Cardiac muscle cell (in vitro differentiated cells and primary cell): ENCODE results near the gene STPG4. TPM values are rescaled to one million over a fixed set of nuclear protein-coding genes. Genes with fewer than 3 reads are reported as not detected.

Source experiments
- DNase-seq, 2 donors: peaks; one replicate each; pipeline versions ENCODE4 v3.0.0 to v3.0.0-alpha.2; 2010 to 2017; ENCODE audit warnings: low read depth in 1 of 2, low spot score in 1 of 2
- H3K27ac ChIP-seq: fragments of 200-600 bp; sonication (generic); 2 replicates; pipeline ENCODE4 v1.5.1; 2016
- H3K27me3 ChIP-seq: fragments of 200-600 bp; sonication (generic); 2 replicates; pipeline ENCODE4 v1.6.0; 2016; ENCODE audit warnings: control low read depth
- H3K36me3 ChIP-seq: fragments of 200-600 bp; sonication (generic); 2 replicates; pipeline ENCODE4 v1.5.1; 2016; ENCODE audit warnings: control low read depth
- H3K4me1 ChIP-seq: fragments of 200-600 bp; sonication (generic); 2 replicates; pipeline ENCODE4 v1.8.1; 2017; ENCODE audit warnings: low read depth, mild to moderate bottlenecking, mixed run types
- H3K4me3 ChIP-seq: fragments of 200-600 bp; sonication (generic); 2 replicates; pipeline ENCODE4 v1.5.1; 2016; ENCODE audit warnings: mild to moderate bottlenecking
- H3K9me3 ChIP-seq: fragments of 200-600 bp; sonication (generic); 2 replicates; pipeline ENCODE4 v1.5.1; 2017; ENCODE audit warnings: low read depth, mild to moderate bottlenecking, control low read depth
- polyA plus RNA-seq: library from polyadenylated mRNA; unstranded; fragments of >200 nt; fragmentation: Nextera tagmentation; extraction: Ambion mirVana; gene quantifications from 2 replicates; pipeline ENCODE4 v1.2.1, GENCODE V29; 2016
- total RNA-seq: library from RNA; depleted of rRNA; stranded (reverse); fragments of >200 nt; gene quantifications from 2 replicates; pipeline ENCODE4 v1.2.3, GENCODE V29; 2016
- TF ChIP-seq, protein P1 (sequence below): IDR thresholded peaks from 2 replicates; pipeline ENCODE4 v1.5.1; 2012; ENCODE audit warnings: low read depth, mild to moderate bottlenecking, low read length

STPG4 gene
- total and polyA plus RNA-seq, 2 experiments from 2014 or later = not detected

DNA sequence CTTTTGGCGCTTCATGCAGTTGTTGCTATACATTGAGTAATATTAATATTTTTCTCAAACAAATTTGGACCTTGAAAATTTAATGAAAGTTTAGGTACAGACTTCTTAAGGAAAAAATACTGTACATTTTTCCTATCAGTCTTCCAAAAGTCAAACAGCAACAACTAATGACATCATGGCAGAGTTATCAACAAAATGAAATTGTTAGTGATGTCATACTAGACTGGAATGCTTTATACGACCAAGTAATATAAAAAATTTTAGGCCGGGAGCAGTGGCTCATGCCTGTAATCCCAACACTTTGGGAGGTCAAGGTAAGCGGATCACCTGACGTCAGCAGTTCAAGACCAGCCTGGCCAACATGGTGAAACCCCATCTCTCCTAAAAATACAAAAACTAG lies 12.0 kb upstream of the STPG4 start:
- TF ChIP-seq, protein P1, sequence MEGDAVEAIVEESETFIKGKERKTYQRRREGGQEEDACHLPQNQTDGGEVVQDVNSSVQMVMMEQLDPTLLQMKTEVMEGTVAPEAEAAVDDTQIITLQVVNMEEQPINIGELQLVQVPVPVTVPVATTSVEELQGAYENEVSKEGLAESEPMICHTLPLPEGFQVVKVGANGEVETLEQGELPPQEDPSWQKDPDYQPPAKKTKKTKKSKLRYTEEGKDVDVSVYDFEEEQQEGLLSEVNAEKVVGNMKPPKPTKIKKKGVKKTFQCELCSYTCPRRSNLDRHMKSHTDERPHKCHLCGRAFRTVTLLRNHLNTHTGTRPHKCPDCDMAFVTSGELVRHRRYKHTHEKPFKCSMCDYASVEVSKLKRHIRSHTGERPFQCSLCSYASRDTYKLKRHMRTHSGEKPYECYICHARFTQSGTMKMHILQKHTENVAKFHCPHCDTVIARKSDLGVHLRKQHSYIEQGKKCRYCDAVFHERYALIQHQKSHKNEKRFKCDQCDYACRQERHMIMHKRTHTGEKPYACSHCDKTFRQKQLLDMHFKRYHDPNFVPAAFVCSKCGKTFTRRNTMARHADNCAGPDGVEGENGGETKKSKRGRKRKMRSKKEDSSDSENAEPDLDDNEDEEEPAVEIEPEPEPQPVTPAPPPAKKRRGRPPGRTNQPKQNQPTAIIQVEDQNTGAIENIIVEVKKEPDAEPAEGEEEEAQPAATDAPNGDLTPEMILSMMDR = no peak
- no peak for DNase-seq
- H3K4me3 ChIP-seq = no peak overlapping the region
- H3K4me1 ChIP-seq = peaks cover 29% of the 10 kb centered on the region
- no peaks in the 10 kb centered on the region for H3K27me3 ChIP-seq
- H3K27ac ChIP-seq = no peak overlapping the region
- H3K9me3 ChIP-seq = no peaks in the 10 kb centered on the region
- H3K36me3 ChIP-seq = peaks cover 38% of the 10 kb centered on the region

DNA sequence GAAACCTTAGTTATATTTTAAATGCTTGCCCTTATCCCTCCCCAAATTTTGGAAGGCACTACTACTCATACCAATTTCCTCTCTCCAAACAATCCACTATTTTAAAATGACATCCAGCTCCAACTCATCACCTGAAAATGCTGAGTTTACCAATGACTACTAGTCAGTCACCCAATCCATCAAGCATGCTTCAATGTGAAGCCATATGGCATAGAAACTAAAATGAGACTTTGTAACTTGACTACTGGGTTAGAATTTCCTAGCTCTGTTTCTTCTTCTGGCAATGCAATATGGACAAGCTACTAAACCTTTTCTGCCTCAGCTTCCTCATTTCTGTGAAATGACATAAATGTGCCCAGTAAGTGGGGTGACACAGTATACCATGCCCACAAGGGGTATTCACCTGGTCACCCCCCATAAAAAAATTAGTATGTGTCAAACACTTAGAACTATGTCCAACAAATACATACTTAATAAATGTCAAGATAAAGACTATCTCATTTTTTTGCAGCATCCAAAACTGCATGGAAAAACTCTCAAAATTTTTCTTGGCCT lies 10.0 kb upstream of the STPG4 start:
- Histone ChIP-seq H3K27me3 (no peaks in the 10 kb centered on the region), H3K36me3 (peaks cover 52% of the 10 kb centered on the region), H3K9me3 (no peaks in the 10 kb centered on the region), H3K4me3 (no peak overlapping the region), H3K27ac (no peak overlapping the region), H3K4me1 (peaks cover 9% of the 10 kb centered on the region)
- TF ChIP-seq, protein P1 = no peak
- no peak for DNase-seq

DNA sequence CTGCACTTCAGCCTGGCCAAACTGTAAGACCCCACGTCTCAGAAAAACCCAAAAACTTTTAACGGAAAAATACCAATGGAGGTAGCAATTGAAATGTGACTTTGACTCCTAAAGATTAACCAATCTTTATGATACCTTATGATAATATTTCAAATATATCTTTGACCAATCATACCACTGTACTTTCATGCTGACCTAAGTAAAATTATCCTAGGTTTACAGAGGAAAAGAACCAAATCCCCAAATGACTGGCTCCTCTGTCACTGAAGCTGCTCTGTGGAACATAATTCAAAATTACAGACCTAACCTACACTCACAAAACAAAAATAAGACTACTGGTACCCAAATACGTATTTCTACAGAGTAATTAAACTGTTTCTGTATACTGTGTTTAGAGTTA lies 7.7 kb upstream of the STPG4 start:
- Histone ChIP-seq H3K4me3 (no peak overlapping the region), H3K27me3 (no peaks in the 10 kb centered on the region), H3K36me3 (peaks cover 55% of the 10 kb centered on the region), H3K27ac (no peak overlapping the region), H3K4me1 (no peaks in the 10 kb centered on the region), H3K9me3 (no peaks in the 10 kb centered on the region)
- no peak for DNase-seq
- TF ChIP-seq, protein P1 = no peak

DNA sequence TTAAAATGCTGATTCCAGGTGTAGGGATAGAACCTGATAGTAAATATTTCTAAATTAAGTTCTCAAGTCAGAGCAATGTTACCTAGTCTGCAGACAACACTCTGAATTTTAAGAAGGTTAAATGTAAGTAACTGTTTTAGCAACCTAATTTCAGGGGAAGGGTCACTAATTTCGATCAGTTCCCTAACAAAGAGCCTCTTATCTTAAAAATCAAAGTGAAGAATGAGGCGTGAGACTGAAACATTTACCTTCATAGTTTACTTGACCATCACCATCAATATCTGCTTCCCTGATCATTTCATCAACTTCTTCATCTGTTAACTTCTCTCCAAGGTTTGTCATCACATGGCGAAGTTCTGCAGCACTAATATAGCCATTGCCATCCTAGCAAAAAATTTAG lies 6.4 kb upstream of the STPG4 start:
- Histone ChIP-seq H3K4me1 (no peaks in the 10 kb centered on the region), H3K9me3 (no peaks in the 10 kb centered on the region), H3K4me3 (no peak overlapping the region), H3K36me3 (peaks cover 48% of the 10 kb centered on the region), H3K27ac (no peak overlapping the region), H3K27me3 (no peaks in the 10 kb centered on the region)
- no peak for DNase-seq
- TF ChIP-seq, protein P1 = no peak

DNA sequence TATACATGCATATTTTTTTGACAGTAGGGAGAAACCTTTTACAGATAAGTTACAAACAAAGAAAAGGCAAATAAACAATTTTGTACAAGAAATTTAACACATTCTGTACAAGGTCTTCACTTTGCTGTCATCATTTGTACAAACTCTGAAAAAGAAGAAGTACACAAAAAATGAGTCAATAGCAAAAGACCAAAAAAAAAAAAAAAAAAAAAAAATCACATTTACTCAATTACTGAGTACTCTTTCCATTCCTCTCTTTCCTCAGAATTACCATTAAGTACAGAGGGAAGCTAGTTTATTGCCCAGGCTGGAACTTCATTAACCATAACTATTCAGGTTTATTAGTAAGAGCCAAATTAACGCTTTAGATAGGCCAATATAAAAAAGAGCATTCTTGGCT lies 5.6 kb upstream of the STPG4 start:
- Histone ChIP-seq H3K36me3 (peaks cover 45% of the 10 kb centered on the region), H3K4me3 (no peak overlapping the region), H3K9me3 (no peaks in the 10 kb centered on the region), H3K4me1 (no peaks in the 10 kb centered on the region), H3K27ac (peak overlapping the region; percentile 13), H3K27me3 (no peaks in the 10 kb centered on the region)
- DNase-seq = no peak
- TF ChIP-seq, protein P1 = no peak

DNA sequence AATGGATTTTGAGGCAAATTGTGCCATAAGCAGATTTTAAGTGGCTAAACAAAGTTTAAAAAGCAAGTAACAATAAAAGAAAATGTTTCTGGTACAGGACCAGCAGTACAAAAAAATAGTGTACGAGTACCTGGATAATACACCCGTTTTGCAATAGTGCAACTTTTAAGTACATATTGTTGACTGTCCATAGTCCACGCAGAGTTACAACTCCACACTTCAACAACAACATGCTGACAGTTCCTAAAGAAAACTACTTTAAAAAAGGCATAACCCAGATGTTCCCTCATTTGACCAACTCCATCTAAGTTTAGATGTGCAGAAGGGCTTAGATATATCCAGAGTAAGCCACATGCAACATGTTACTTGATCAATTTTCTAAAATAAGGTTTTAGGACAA lies 5.1 kb upstream of the STPG4 start:
- Histone ChIP-seq H3K27me3 (no peaks in the 10 kb centered on the region), H3K36me3 (peaks cover 45% of the 10 kb centered on the region), H3K27ac (no peak overlapping the region), H3K9me3 (no peaks in the 10 kb centered on the region), H3K4me3 (no peak overlapping the region), H3K4me1 (no peaks in the 10 kb centered on the region)
- DNase-seq = peak in 1 of 2 donors; percentile 18
- TF ChIP-seq, protein P1 = no peak
